Mesothelial cell of epicardium (in vitro differentiated cells): ENCODE data around the gene ANO1. TPM values are rescaled to one million over a fixed set of nuclear protein-coding genes. Genes with fewer than 3 reads are reported as not detected.

Source experiments
- DNase-seq, 2 experiments: peaks; one replicate each; pipeline ENCODE4 v3.0.0; 2021; ENCODE audit warnings: low spot score in 2 of 2; ENCODE audit not compliant: unreplicated experiment in 2 of 2
- H3K27ac Mint-ChIP-seq: 2 replicates; pipeline ENCODE4 v1.8.0; 2021; ENCODE audit warnings: mixed read lengths
- H3K27me3 Mint-ChIP-seq: 2 replicates; pipeline ENCODE4 v1.8.0; 2021; ENCODE audit warnings: low read depth, mixed read lengths
- H3K36me3 Mint-ChIP-seq: 2 replicates; pipeline ENCODE4 v1.8.0; 2021; ENCODE audit warnings: mixed read lengths
- H3K4me1 Mint-ChIP-seq: 2 replicates; pipeline ENCODE4 v1.8.0; 2021; ENCODE audit warnings: mixed read lengths
- H3K4me3 Mint-ChIP-seq: 2 replicates; pipeline ENCODE4 v1.8.0; 2021; ENCODE audit warnings: mild to moderate bottlenecking, moderate library complexity, mixed read lengths
- H3K9me3 Mint-ChIP-seq: 2 replicates; pipeline ENCODE4 v1.8.0; 2021; ENCODE audit warnings: mixed read lengths
- CTCF ChIP-seq: fragments of 200-600 bp; sonication (generic); IDR thresholded peaks from one replicate; pipeline ENCODE4 v1.5.0; 2021; ENCODE audit warnings: antibody characterized with exemption; ENCODE audit not compliant: unreplicated experiment
- total RNA-seq: library from RNA; stranded (reverse); gene quantifications from 3 replicates; pipeline ENCODE4 v1.2.1, GENCODE V29; 2021

The ANO1 gene
- total RNA-seq, 1 donor from 2014 or later, result 37.2 TPM

- Mint-ChIP-seq H3K36me3 (no peaks in the 10 kb centered on the region), H3K27me3 (no peaks in the 10 kb centered on the region), H3K27ac (no peak overlapping the region), H3K9me3 (no peaks in the 10 kb centered on the region), H3K4me3 (no peak overlapping the region), H3K4me1 (peaks cover 21% of the 10 kb centered on the region)
- no peak for TF ChIP-seq CTCF
- DNase-seq, result no peak
Observed at GRCh38 chr11:70123711-70124110, 45.6 kb downstream of the ANO1 start.

- Mint-ChIP-seq H3K9me3 (no peaks in the 10 kb centered on the region), H3K4me3 (no peak overlapping the region), H3K36me3 (no peaks in the 10 kb centered on the region), H3K27me3 (no peaks in the 10 kb centered on the region), H3K4me1 (peaks cover 21% of the 10 kb centered on the region), H3K27ac (no peak overlapping the region)
- DNase-seq, result no peak
- TF ChIP-seq CTCF, result no peak
Observed at GRCh38 chr11:70124321-70125000, 46.3 kb downstream of the ANO1 start.

GRCh38 chr11:70126494-70126893 lies 48.4 kb downstream of the ANO1 start:
- H3K27ac Mint-ChIP-seq, result no peak overlapping the region
- H3K9me3 Mint-ChIP-seq, result no peaks in the 10 kb centered on the region

GRCh38 chr11:70127653-70128434 lies 49.7 kb downstream of the ANO1 start:
- Mint-ChIP-seq H3K27ac (no peak overlapping the region), H3K9me3 (no peaks in the 10 kb centered on the region), H3K36me3 (peaks cover 4% of the 10 kb centered on the region), H3K4me1 (peaks cover 5% of the 10 kb centered on the region), H3K4me3 (no peak overlapping the region), H3K27me3 (no peaks in the 10 kb centered on the region)
- TF ChIP-seq CTCF, result no peak
- DNase-seq, result no peak

More at GRCh38 chr11:70126494-70126893, 48.4 kb downstream of the ANO1 start:
- H3K36me3 Mint-ChIP-seq, result peaks cover 4% of the 10 kb centered on the region
- no peaks in the 10 kb centered on the region for H3K27me3 Mint-ChIP-seq
- DNase-seq, result no peak
- TF ChIP-seq CTCF, result no peak
- no peak overlapping the region for H3K4me3 Mint-ChIP-seq
- peaks cover 12% of the 10 kb centered on the region for H3K4me1 Mint-ChIP-seq

- Mint-ChIP-seq H3K4me1 (peaks cover 5% of the 10 kb centered on the region), H3K27me3 (no peaks in the 10 kb centered on the region), H3K36me3 (peaks cover 4% of the 10 kb centered on the region), H3K4me3 (no peak overlapping the region), H3K9me3 (no peaks in the 10 kb centered on the region), H3K27ac (no peak overlapping the region)
- no peak for DNase-seq
- no peak for TF ChIP-seq CTCF
Observed at GRCh38 chr11:70128435-70128906, 50.4 kb downstream of the ANO1 start.
